Cardiac fibroblast (primary cell): ENCODE data around the gene UPP2.

ENCODE experiments used
- DNase-seq, 2 donors: peaks; one replicate each; pipeline versions ENCODE4 v3.0.0 to v3.0.0-alpha.2; 2010; ENCODE audit warnings: low read depth in 2 of 2
- H3K4me3 ChIP-seq, 2 donors: replicated peaks in 1 of 2; 1 replicate in 1 of 2; 2 replicates in 1 of 2; pipeline ENCODE4 v1.5.1; 2011; ENCODE audit warnings: low read depth in 2 of 2, low read length in 2 of 2, mild to moderate bottlenecking in 2 of 2, moderate library complexity in 1 of 2
- TF ChIP-seq, protein P1 (sequence below): IDR thresholded peaks from one replicate; pipeline ENCODE4 v1.5.1; 2011; ENCODE audit warnings: low read depth, mild to moderate bottlenecking, low read length, inconsistent platforms

UPP2 gene

DNA sequence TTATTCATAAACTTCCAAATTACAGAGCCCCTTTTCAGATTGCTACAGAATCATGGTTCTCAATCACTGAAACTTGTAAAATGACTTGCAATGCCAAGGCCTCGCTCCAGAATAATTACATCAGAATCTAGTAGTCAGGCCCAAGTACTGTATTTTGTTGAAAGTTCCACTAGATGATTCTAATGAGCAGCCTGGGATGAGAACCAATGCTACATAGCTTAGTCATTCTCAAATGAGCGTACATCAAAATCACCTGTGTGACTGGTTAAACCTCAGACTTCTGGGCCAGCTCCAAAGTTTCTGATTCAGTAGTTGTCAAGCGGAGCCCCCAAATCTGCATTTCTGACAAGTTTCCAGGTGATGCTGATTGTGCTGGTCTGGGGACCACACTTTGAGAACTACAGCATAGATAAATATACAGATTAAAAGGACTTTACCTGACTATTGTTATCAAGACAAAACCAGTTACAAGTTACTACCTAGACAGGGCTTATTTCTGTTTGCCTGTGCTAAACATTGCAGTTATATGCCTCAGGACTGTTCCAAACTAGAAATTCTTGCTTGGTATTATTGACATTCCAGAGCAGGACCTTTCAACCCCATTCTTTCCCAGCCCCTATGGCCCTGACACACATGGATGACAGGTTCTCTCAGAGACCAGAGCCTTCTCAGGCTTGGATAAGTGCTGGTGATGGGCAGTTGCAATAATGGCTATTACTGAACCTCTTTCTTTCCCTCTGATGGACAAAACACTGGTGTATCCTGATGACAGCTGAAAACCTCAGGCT, 83.1 kb downstream of the UPP2 start:
- no peak for DNase-seq
- TF ChIP-seq, protein P1, sequence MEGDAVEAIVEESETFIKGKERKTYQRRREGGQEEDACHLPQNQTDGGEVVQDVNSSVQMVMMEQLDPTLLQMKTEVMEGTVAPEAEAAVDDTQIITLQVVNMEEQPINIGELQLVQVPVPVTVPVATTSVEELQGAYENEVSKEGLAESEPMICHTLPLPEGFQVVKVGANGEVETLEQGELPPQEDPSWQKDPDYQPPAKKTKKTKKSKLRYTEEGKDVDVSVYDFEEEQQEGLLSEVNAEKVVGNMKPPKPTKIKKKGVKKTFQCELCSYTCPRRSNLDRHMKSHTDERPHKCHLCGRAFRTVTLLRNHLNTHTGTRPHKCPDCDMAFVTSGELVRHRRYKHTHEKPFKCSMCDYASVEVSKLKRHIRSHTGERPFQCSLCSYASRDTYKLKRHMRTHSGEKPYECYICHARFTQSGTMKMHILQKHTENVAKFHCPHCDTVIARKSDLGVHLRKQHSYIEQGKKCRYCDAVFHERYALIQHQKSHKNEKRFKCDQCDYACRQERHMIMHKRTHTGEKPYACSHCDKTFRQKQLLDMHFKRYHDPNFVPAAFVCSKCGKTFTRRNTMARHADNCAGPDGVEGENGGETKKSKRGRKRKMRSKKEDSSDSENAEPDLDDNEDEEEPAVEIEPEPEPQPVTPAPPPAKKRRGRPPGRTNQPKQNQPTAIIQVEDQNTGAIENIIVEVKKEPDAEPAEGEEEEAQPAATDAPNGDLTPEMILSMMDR, result no peak
- H3K4me3 ChIP-seq, result no peak overlapping the region
